M059J (cell line): ENCODE results near the gene FOXN3. TPM values are rescaled to one million over a fixed set of nuclear protein-coding genes. Genes with fewer than 3 reads are reported as not detected.
A peak's percentile ranks its signal among the peaks of the same experiment; 100 is the strongest.
"Not testable (repeated sequence)": the region's sequence is repeated elsewhere in the genome, so short reads cannot be mapped to it uniquely, and the experiment has no call there.

Experiments used
- DNase-seq: peaks from one replicate; pipeline ENCODE4 v3.0.0-alpha.2; 2012; ENCODE audit warnings: low read depth
- total RNA-seq: library from RNA; depleted of rRNA; stranded (reverse); fragments of >200 nt; shearing (Covaris generic); gene quantifications from 2 replicates; pipeline ENCODE4 v1.2.3, GENCODE V29; 2014

FOXN3 gene
- total RNA-seq, 1 experiment from 2014 or later: 16.7 TPM

GRCh38 chr14:89165189-89166181 is 251.5 kb downstream of the FOXN3 start:
- no peak for DNase-seq

- no peak for DNase-seq
Observed at GRCh38 chr14:89164168-89165073, 252.6 kb downstream of the FOXN3 start.

- DNase-seq: no peak
Observed at GRCh38 chr14:89163031-89163636, 253.9 kb downstream of the FOXN3 start.

GRCh38 chr14:89162586-89162985 is 254.4 kb downstream of the FOXN3 start:
- no peak for DNase-seq

GRCh38 chr14:89160437-89160836 is 256.6 kb downstream of the FOXN3 start:
- no peak for DNase-seq

GRCh38 chr14:89158701-89159100 is 258.3 kb downstream of the FOXN3 start:
- DNase-seq: no peak

GRCh38 chr14:89158104-89158503 is 258.9 kb downstream of the FOXN3 start:
- DNase-seq: not testable (repeated sequence)

- DNase-seq: no peak
Observed at GRCh38 chr14:89155491-89155890, 261.5 kb downstream of the FOXN3 start.

GRCh38 chr14:89151693-89152092 is 265.3 kb downstream of the FOXN3 start:
- DNase-seq: not testable (repeated sequence)

- no peak for DNase-seq
Observed at GRCh38 chr14:89146274-89146673, 270.8 kb downstream of the FOXN3 start.

GRCh38 chr14:89144642-89145041 is 272.4 kb downstream of the FOXN3 start:
- DNase-seq: no peak

- DNase-seq: no peak
Observed at GRCh38 chr14:89144066-89144465, 273.0 kb downstream of the FOXN3 start.

GRCh38 chr14:89143595-89143994 is 273.4 kb downstream of the FOXN3 start:
- no peak for DNase-seq

- no peak for DNase-seq
Observed at GRCh38 chr14:89142366-89142765, 274.7 kb downstream of the FOXN3 start.

GRCh38 chr14:89141862-89142261 is 275.2 kb downstream of the FOXN3 start:
- no peak for DNase-seq

- DNase-seq: no peak
Observed at GRCh38 chr14:89140326-89140725, 276.7 kb downstream of the FOXN3 start.

GRCh38 chr14:89139404-89140247 is 277.4 kb downstream of the FOXN3 start:
- no peak for DNase-seq

- no peak for DNase-seq
Observed at GRCh38 chr14:89138846-89139245, 278.2 kb downstream of the FOXN3 start.

- peak; percentile 96 for DNase-seq
Observed at GRCh38 chr14:89137526-89138163, 279.4 kb downstream of the FOXN3 start.

GRCh38 chr14:89136587-89136986 is 280.4 kb downstream of the FOXN3 start:
- no peak for DNase-seq
